Testis (tissue), 2 donors: ENCODE measurements around the gene NPHP4.

Source experiments
- POLR2A ChIP-seq: fragments of 450-650 bp; IDR thresholded peaks from one replicate; pipeline ENCODE4 v1.6.1; 2017; ENCODE audit warnings: antibody characterized with exemption, mild to moderate bottlenecking, moderate library complexity
- TF ChIP-seq, protein P1 (sequence below), 3 experiments: fragments of 450-650 bp in 2 of 3; fragments of 200-600 bp in 1 of 3; sonication (generic) in 1 of 3; IDR thresholded peaks; one replicate each; pipeline ENCODE4 v1.5.1; 2016 to 2019; ENCODE audit warnings: antibody characterized with exemption in 3 of 3, mild to moderate bottlenecking in 2 of 3, moderate library complexity in 1 of 3

DNA sequence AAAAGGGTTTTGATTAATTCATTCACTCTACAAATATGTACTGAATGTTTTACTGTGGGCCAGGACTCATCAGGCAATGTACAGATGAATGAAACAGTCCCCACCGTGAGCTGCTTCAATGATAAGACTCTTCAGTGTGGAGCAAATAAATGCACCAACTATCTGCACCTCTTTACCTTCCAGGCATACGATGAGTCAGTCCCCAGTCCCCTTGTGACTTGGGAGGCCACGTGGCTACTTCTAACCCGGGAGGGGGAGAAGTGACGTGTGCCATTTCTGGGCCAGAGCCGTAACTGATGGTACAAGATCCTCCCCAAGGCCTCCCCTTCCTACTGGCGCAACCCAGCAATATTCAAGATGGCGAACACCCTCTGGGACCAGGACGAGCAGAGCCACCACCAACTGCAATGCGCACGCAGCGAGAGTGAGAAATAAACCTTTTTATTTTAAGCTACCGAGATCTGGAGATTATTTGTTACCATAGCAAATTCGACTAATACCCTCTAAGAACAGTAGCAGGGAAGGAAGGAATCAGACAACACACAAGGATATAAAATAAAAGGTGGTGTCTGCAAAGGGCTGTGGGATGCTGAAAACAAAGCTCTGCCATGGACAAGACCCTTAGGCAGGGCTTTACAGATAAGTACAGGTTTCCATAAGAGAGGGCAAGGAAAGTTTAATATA lies 74.5 kb downstream of the NPHP4 start:
- TF ChIP-seq, protein P1, sequence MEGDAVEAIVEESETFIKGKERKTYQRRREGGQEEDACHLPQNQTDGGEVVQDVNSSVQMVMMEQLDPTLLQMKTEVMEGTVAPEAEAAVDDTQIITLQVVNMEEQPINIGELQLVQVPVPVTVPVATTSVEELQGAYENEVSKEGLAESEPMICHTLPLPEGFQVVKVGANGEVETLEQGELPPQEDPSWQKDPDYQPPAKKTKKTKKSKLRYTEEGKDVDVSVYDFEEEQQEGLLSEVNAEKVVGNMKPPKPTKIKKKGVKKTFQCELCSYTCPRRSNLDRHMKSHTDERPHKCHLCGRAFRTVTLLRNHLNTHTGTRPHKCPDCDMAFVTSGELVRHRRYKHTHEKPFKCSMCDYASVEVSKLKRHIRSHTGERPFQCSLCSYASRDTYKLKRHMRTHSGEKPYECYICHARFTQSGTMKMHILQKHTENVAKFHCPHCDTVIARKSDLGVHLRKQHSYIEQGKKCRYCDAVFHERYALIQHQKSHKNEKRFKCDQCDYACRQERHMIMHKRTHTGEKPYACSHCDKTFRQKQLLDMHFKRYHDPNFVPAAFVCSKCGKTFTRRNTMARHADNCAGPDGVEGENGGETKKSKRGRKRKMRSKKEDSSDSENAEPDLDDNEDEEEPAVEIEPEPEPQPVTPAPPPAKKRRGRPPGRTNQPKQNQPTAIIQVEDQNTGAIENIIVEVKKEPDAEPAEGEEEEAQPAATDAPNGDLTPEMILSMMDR (IDR thresholded peaks at IDR 0.05): no peak
- TF ChIP-seq POLR2A: no peak
